ENCODE measurements around the gene GLB1L3.

DNA sequence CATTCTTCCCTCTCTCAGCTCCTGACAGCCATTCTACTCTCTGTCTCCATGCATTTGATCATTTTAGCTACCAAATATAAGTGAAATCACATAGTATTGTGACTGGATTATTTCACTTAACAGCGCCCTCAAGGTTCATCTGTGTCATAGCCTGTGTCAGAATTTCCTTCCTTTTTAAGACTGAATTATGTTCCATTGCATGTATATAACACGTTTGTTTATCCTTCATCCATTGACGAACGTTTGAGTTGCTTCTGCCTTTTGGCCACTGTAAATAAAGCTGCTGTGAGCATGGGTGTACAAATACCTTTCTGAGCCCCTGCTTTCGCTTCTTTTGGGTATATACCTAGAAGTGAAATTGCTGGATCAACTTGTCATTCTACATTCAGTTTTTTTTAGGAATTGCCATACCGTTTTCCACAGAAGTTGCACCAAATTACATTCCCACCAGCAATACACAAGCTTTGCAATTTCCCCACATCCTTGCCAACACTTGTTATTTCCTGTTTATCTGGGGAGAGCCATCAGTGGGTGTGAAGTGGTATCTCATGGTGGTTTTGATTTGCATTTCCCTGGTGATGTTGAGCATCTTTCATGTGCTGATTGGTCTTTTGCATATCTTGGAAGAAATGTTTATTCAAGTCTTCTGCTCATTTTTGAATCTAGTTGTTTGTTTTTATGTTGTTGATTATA is 73.1 kb downstream of the GLB1L3 start:
- no peak for TF ChIP-seq CTCF (IDR thresholded peaks at IDR 0.05)
- no peak for TF ChIP-seq EZH2 (IDR thresholded peaks at IDR 0.05)
- no peak for TF ChIP-seq EZH2phosphoT487 (IDR thresholded peaks at IDR 0.05)

All from neural progenitor cell (in vitro differentiated cells).